ENCODE results near the gene CDR2. TPM values are rescaled to one million over a fixed set of nuclear protein-coding genes. Genes with fewer than 3 reads are reported as not detected.
"Not testable (repeated sequence)": the region's sequence is repeated elsewhere in the genome, so short reads cannot be mapped to it uniquely, and the experiment has no call there.

Gene CDR2
- total RNA-seq, 2 donors from 2014 or later = 17.6 to 24.3 TPM

DNA sequence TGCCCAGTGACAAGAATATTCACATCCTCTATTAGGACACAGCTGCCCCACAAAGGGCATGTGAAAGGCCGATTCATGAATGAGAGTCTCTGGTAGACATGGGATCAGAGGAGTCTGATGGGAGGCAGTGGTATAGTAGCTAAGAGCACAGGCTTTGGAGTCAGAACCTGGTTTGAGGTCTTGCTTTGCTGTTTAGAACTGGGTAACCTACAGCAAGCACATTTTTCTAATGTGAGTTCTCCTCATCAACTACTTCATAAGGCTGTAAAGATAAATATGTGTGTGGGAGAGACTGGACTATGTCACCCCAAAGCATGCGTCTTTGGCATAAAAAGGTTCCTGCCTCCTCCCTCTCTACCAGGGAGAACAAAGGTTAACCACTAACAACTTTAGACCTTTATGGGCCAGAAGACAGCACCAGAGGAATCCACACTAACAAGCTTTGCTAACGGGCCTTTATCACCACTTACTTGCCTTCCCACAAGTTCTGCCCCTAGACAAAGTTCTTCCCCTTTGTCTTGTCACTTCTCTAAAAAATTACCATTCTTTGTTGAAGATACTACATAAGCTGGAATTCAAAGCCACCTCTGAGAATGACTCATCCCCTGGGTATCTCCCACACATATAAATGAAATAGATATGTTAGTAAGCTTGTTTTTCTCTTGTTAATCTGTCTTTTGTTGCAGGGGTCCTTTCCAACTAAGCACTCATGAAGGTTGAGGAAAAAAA is 21.1 kb downstream of the CDR2 start:
- Mint-ChIP-seq H3K9me3 (peaks cover 7% of the 10 kb centered on the region), H3K36me3 (ENCODE audit: low read depth) (peaks cover 39% of the 10 kb centered on the region), H3K27me3 (ENCODE audit: insufficient read depth) (no peaks in the 10 kb centered on the region), H3K4me3 (no peak overlapping the region), H3K4me1 (peaks cover 26% of the 10 kb centered on the region), H3K27ac (peak overlapping the region; percentile 88)
- H3K9ac ChIP-seq (ENCODE audit: extremely low read depth, low read length, poor library complexity, severe bottlenecking) = no peak overlapping the region
- peaks cover 56% of the 10 kb centered on the region for H3K36me3 ChIP-seq (ENCODE audit: control insufficient read depth, insufficient read depth, low read length)
- peaks cover 6% of the 10 kb centered on the region for H3K9me3 ChIP-seq (ENCODE audit: control insufficient read depth, low read length)
- DNase-seq = peak; percentile 54
- H3K4me1 ChIP-seq (ENCODE audit: control insufficient read depth, insufficient read depth, low read length) = peaks cover 9% of the 10 kb centered on the region
- no peaks in the 10 kb centered on the region for H3K27me3 ChIP-seq (ENCODE audit: control insufficient read depth, insufficient read depth, low read length, poor library complexity, severe bottlenecking)
- H3K27ac ChIP-seq (ENCODE audit: low read depth, low read length) = no peak overlapping the region
- H3K4me3 ChIP-seq (ENCODE audit: low read length) = no peak overlapping the region
- 52 to 73% methylated on average over 2 to 3 of the region's 3 CpGs for WGBS, 2 experiments (ENCODE audit: insufficient coverage in 1 of 2, insufficient read length in 1 of 2)
- TF ChIP-seq CTCF (conservative IDR thresholded peaks at IDR 0.05) = no peak

DNA sequence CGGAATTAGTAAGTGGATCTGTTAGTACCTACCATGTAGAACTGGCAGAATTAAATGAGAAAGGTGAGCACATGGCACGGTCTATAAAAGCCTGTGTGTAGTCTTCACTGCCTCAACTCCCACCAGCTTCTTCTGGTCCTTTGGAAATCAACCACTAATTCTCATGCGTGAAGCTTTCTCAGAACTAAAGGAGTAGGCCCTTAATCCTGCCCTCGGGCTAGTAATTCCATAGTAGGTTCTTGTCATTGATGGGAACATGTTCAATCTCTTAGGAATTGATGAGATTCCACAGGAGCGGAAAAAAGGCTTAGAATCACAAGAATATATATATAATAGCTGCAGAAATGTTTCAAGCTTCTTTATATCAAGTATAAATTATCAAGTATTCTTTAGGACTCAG is 21.7 kb downstream of the CDR2 start:
- peak overlapping the region; percentile 48 for H3K27ac Mint-ChIP-seq
- Histone ChIP-seq H3K9ac (ENCODE audit: extremely low read depth, low read length, poor library complexity, severe bottlenecking) (no peak overlapping the region), H3K4me1 (ENCODE audit: control insufficient read depth, insufficient read depth, low read length) (peaks cover 4% of the 10 kb centered on the region), H3K36me3 (ENCODE audit: control insufficient read depth, insufficient read depth, low read length) (peaks cover 62% of the 10 kb centered on the region), H3K9me3 (ENCODE audit: control insufficient read depth, low read length) (peaks cover 6% of the 10 kb centered on the region), H3K27me3 (ENCODE audit: control insufficient read depth, insufficient read depth, low read length, poor library complexity, severe bottlenecking) (no peaks in the 10 kb centered on the region), H3K4me3 (ENCODE audit: low read length) (no peak overlapping the region), H3K27ac (ENCODE audit: low read depth, low read length) (no peak overlapping the region)
- H3K36me3 Mint-ChIP-seq (ENCODE audit: low read depth) = peaks cover 42% of the 10 kb centered on the region
- H3K27me3 Mint-ChIP-seq (ENCODE audit: insufficient read depth) = no peaks in the 10 kb centered on the region
- H3K4me1 Mint-ChIP-seq = peaks cover 20% of the 10 kb centered on the region
- WGBS, 2 experiments (ENCODE audit: insufficient coverage in 1 of 2, insufficient read length in 1 of 2) = 96 to 100% methylated on average over 1 to 4 of the region's 5 CpGs
- no peak overlapping the region for H3K4me3 Mint-ChIP-seq
- H3K9me3 Mint-ChIP-seq = peaks cover 7% of the 10 kb centered on the region
- DNase-seq = no peak
- TF ChIP-seq CTCF (conservative IDR thresholded peaks at IDR 0.05) = no peak

- H3K36me3 ChIP-seq (ENCODE audit: control insufficient read depth, insufficient read depth, low read length) = peaks cover 64% of the 10 kb centered on the region
- no peak overlapping the region for H3K27ac ChIP-seq (ENCODE audit: low read depth, low read length)
- H3K27me3 Mint-ChIP-seq (ENCODE audit: insufficient read depth) = no peaks in the 10 kb centered on the region
- H3K9me3 ChIP-seq (ENCODE audit: control insufficient read depth, low read length) = peaks cover 6% of the 10 kb centered on the region
- H3K36me3 Mint-ChIP-seq (ENCODE audit: low read depth) = peaks cover 48% of the 10 kb centered on the region
- 93 to 98% methylated on average over 5 to 6 of the region's 6 CpGs for WGBS, 2 experiments (ENCODE audit: insufficient coverage in 1 of 2, insufficient read length in 1 of 2)
- no peak for TF ChIP-seq CTCF (conservative IDR thresholded peaks at IDR 0.05)
- H3K9ac ChIP-seq (ENCODE audit: extremely low read depth, low read length, poor library complexity, severe bottlenecking) = no peak overlapping the region
- H3K27me3 ChIP-seq (ENCODE audit: control insufficient read depth, insufficient read depth, low read length, poor library complexity, severe bottlenecking) = no peaks in the 10 kb centered on the region
- no peak overlapping the region for H3K4me3 ChIP-seq (ENCODE audit: low read length)
- peaks cover 7% of the 10 kb centered on the region for H3K9me3 Mint-ChIP-seq
- H3K4me1 Mint-ChIP-seq = peaks cover 25% of the 10 kb centered on the region
- no peak overlapping the region for H3K27ac Mint-ChIP-seq
- no peak for DNase-seq
- peaks cover 7% of the 10 kb centered on the region for H3K4me1 ChIP-seq (ENCODE audit: control insufficient read depth, insufficient read depth, low read length)
- H3K4me3 Mint-ChIP-seq = no peak overlapping the region
Observed at GRCh38 chr16:22352140-22352539, 22.3 kb downstream of the CDR2 start.

DNA sequence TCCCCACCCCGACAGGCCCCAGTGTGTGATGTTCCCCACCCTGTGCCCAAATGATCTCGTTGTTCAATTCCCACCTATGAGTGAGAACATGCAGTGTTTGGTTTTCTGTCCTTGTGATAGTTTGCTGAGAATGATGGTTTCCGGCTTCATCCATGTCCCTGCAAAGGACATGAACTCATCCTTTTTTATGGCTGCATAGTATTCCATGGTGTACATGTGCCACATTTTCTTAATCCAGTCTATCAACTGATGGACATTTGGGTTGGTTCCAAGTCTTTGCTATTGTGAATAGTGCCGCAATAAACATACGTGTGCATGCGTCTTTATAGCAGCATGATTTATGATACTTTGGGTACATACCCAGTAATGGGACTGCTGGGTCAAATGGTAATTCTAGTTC is 23.4 kb downstream of the CDR2 start:
- WGBS, 2 experiments (ENCODE audit: insufficient coverage in 1 of 2, insufficient read length in 1 of 2) = 94 to 100% methylated on average over 2 to 6 of the region's 6 CpGs
- peaks cover 73% of the 10 kb centered on the region for H3K36me3 ChIP-seq (ENCODE audit: control insufficient read depth, insufficient read depth, low read length)
- not testable (repeated sequence) for H3K4me3 ChIP-seq (ENCODE audit: low read length); H3K9me3 Mint-ChIP-seq; H3K9ac ChIP-seq (ENCODE audit: extremely low read depth, low read length, poor library complexity, severe bottlenecking); H3K9me3 ChIP-seq (ENCODE audit: control insufficient read depth, low read length); H3K27me3 ChIP-seq (ENCODE audit: control insufficient read depth, insufficient read depth, low read length, poor library complexity, severe bottlenecking); H3K27ac Mint-ChIP-seq; H3K27ac ChIP-seq (ENCODE audit: low read depth, low read length); DNase-seq; H3K4me3 Mint-ChIP-seq; H3K27me3 Mint-ChIP-seq (ENCODE audit: insufficient read depth); H3K4me1 ChIP-seq (ENCODE audit: control insufficient read depth, insufficient read depth, low read length)
- Mint-ChIP-seq H3K4me1 (peaks cover 35% of the 10 kb centered on the region), H3K36me3 (ENCODE audit: low read depth) (peaks cover 56% of the 10 kb centered on the region)

Measured in endodermal cell (in vitro differentiated cells).